ENCODE measurements around the gene EXOC5. TPM values are rescaled to one million over a fixed set of nuclear protein-coding genes. Genes with fewer than 3 reads are reported as not detected.
"Not testable (repeated sequence)": the region's sequence is repeated elsewhere in the genome, so short reads cannot be mapped to it uniquely, and the experiment has no call there.

The EXOC5 gene
- total and polyA plus RNA-seq, 8 donors, result 6.5 to 51.8 (median 27.2) TPM

GRCh38 chr14:57221931-57222330 lies 46.8 kb downstream of the EXOC5 start:
- no peaks in the 10 kb centered on the region for H3K27me3 ChIP-seq
- peaks cover 5 to 56% (median 41%) of the 10 kb centered on the region in 4 donors for H3K36me3 ChIP-seq
- H3K4me3 ChIP-seq, result no peak overlapping the region
- WGBS, 5 donors, result 93 to 98% (median 97%) methylated on average over 3 of the region's 3 CpGs
- H3K27ac ChIP-seq, result no peak overlapping the region
- no peak for DNase-seq
- no peaks in the 10 kb centered on the region for H3K9me3 ChIP-seq
- no peaks in the 10 kb centered on the region for H3K4me1 ChIP-seq
- no peak for TF ChIP-seq POLR2A (IDR thresholded peaks at IDR 0.05)
- TF ChIP-seq POLR2AphosphoS5 (IDR thresholded peaks at IDR 0.05), result no peak
- intact Hi-C loops (cut with DNase I; ENCODE audit: low total_unique reads), result no loop called here

- DNase-seq, result no peak
- intact Hi-C loops (cut with DNase I; ENCODE audit: low total_unique reads), result no loop called here
- Histone ChIP-seq H3K27ac (no peak overlapping the region), H3K36me3 (peaks cover 21 to 93% (median 85%) of the 10 kb centered on the region in 4 donors), H3K9me3 (no peaks in the 10 kb centered on the region), H3K4me3 (no peak overlapping the region), H3K27me3 (no peaks in the 10 kb centered on the region), H3K4me1 (no peaks in the 10 kb centered on the region)
- 90 to 95% (median 91%) methylated on average over 2 of the region's 2 CpGs for WGBS, 5 donors
- TF ChIP-seq CTCF (IDR thresholded peaks at IDR 0.05), result no peak
- TF ChIP-seq EP300 (IDR thresholded peaks at IDR 0.05), result no peak
- no peak for TF ChIP-seq POLR2A (IDR thresholded peaks at IDR 0.05)
- TF ChIP-seq POLR2AphosphoS5 (IDR thresholded peaks at IDR 0.05), result no peak
Observed at GRCh38 chr14:57212919-57213318, 55.8 kb downstream of the EXOC5 start.

- intact Hi-C loops (cut with DNase I; ENCODE audit: low total_unique reads), result no loop called here
- Histone ChIP-seq H3K27me3 (no peaks in the 10 kb centered on the region), H3K36me3 (peaks cover 9 to 77% (median 68%) of the 10 kb centered on the region in 4 donors), H3K4me1 (no peaks in the 10 kb centered on the region), H3K4me3 (no peak overlapping the region), H3K27ac (no peak overlapping the region), H3K9me3 (no peaks in the 10 kb centered on the region)
- WGBS, 5 donors, result 77 to 85% (median 78%) methylated on average over 4 of the region's 4 CpGs
- no peak for DNase-seq
- TF ChIP-seq EP300 (IDR thresholded peaks at IDR 0.05) (no peak), POLR2AphosphoS5 (IDR thresholded peaks at IDR 0.05) (no peak), POLR2A (IDR thresholded peaks at IDR 0.05) (no peak)
Observed at GRCh38 chr14:57209561-57209960, 59.1 kb downstream of the EXOC5 start.

GRCh38 chr14:57205938-57206337 lies 62.8 kb downstream of the EXOC5 start:
- intact Hi-C loops (cut with DNase I; ENCODE audit: low total_unique reads), result no loop called here
- H3K4me3 ChIP-seq, result no peak overlapping the region
- H3K27me3 ChIP-seq, result no peaks in the 10 kb centered on the region
- H3K9me3 ChIP-seq, result no peaks in the 10 kb centered on the region
- H3K4me1 ChIP-seq, result no peaks in the 10 kb centered on the region
- no peak overlapping the region for H3K27ac ChIP-seq
- peaks cover 6 to 41% (median 32%) of the 10 kb centered on the region in 4 donors for H3K36me3 ChIP-seq
- WGBS, 5 donors, result 91 to 95% (median 93%) methylated on average over 5 of the region's 5 CpGs
- no peak for TF ChIP-seq POLR2A (IDR thresholded peaks at IDR 0.05)
- no peak for TF ChIP-seq EP300 (IDR thresholded peaks at IDR 0.05)
- no peak for TF ChIP-seq CTCF (IDR thresholded peaks at IDR 0.05)
- no peak for TF ChIP-seq POLR2AphosphoS5 (IDR thresholded peaks at IDR 0.05)
- DNase-seq, result no peak

GRCh38 chr14:57202672-57203071 lies 66.0 kb downstream of the EXOC5 start:
- H3K4me1 ChIP-seq; H3K4me3 ChIP-seq; H3K9me3 ChIP-seq; H3K27ac ChIP-seq; DNase-seq; intact Hi-C loops (cut with DNase I; ENCODE audit: low total_unique reads); H3K27me3 ChIP-seq: not testable (repeated sequence)
- peaks cover 0 to 14% (median 10%) of the 10 kb centered on the region in 4 donors for H3K36me3 ChIP-seq
- TF ChIP-seq CTCF (IDR thresholded peaks at IDR 0.05), result peak in 1 of 7 experiments; percentile 41

Data from stomach (tissue), 9 donors.